Stimulated activated CD8-positive, alpha-beta memory T cell treated with anti-CD3 and anti-CD28 coated beads, Interleukin-7, amount 100 ng/mL, for 24 hours (primary cell): ENCODE measurements around the gene LRRC70.

Experiments
- DNase-seq: peaks from one replicate; pipeline ENCODE4 v3.0.0-alpha.2; 2020; ENCODE audit warnings: low read depth

LRRC70 gene

GRCh38 chr5:62575066-62575465 lies 3.6 kb upstream of the LRRC70 start:
- DNase-seq = no peak

GRCh38 chr5:62575489-62575888 lies 3.1 kb upstream of the LRRC70 start:
- no peak for DNase-seq

GRCh38 chr5:62576570-62577170 lies 1.9 kb upstream of the LRRC70 start:
- DNase-seq = no peak

GRCh38 chr5:62577488-62577887 lies 1.1 kb upstream of the LRRC70 start:
- DNase-seq = no peak

GRCh38 chr5:62579761-62580160 lies 1.1 kb downstream of the LRRC70 start:
- no peak for DNase-seq

GRCh38 chr5:62581836-62582597 lies 3.4 kb downstream of the LRRC70 start:
- no peak for DNase-seq

- no peak for DNase-seq
These were observed 5.8 kb downstream of the LRRC70 start for GRCh38 chr5:62584391-62584790.

GRCh38 chr5:62585306-62585705 lies 6.7 kb downstream of the LRRC70 start:
- DNase-seq = no peak

- no peak for DNase-seq
These were observed 7.1 kb downstream of the LRRC70 start for GRCh38 chr5:62585751-62586150.

- DNase-seq = no peak
These were observed 9.1 kb downstream of the LRRC70 start for GRCh38 chr5:62587737-62588136.

- DNase-seq = no peak
These were observed 10.0 kb downstream of the LRRC70 start for GRCh38 chr5:62588668-62589067.

GRCh38 chr5:62589504-62589903 lies 10.9 kb downstream of the LRRC70 start:
- DNase-seq = no peak

GRCh38 chr5:62590387-62590786 lies 11.8 kb downstream of the LRRC70 start:
- DNase-seq = no peak

GRCh38 chr5:62592558-62592957 lies 13.9 kb downstream of the LRRC70 start:
- DNase-seq = no peak

- no peak for DNase-seq
These were observed 14.7 kb downstream of the LRRC70 start for GRCh38 chr5:62593331-62593730.

- DNase-seq = no peak
These were observed 15.9 kb downstream of the LRRC70 start for GRCh38 chr5:62594364-62594984.

GRCh38 chr5:62596096-62596495 lies 17.5 kb downstream of the LRRC70 start:
- no peak for DNase-seq

GRCh38 chr5:62596691-62597090 lies 18.1 kb downstream of the LRRC70 start:
- DNase-seq = no peak

- DNase-seq = no peak
These were observed 18.7 kb downstream of the LRRC70 start for GRCh38 chr5:62597314-62597713.

- DNase-seq = no peak
These were observed 22.1 kb downstream of the LRRC70 start for GRCh38 chr5:62600560-62601252.

GRCh38 chr5:62603934-62604333 lies 25.3 kb downstream of the LRRC70 start:
- no peak for DNase-seq

- no peak for DNase-seq
These were observed 27.0 kb downstream of the LRRC70 start for GRCh38 chr5:62605638-62606037.

- DNase-seq = no peak
These were observed 28.3 kb downstream of the LRRC70 start for GRCh38 chr5:62606878-62607277.
